ENCODE measurements around the gene MTRR.

MTRR gene

GRCh38 chr5:7878381-7878873, 9.5 kb downstream of the MTRR start:
- H3K9ac ChIP-seq (ENCODE audit: low read length): 0 out of 2 replicates have a peak overlapping the region, but pooled peaks have one; percentile 13
- no peaks in the 10 kb centered on the region for H3K27me3 ChIP-seq (ENCODE audit: low read depth, low read length)
- TF ChIP-seq CTCF (IDR thresholded peaks at IDR 0.05; ENCODE audit: low read depth, low read length) (no peak), EZH2phosphoT487 (IDR thresholded peaks at IDR 0.05; ENCODE audit: low read depth) (no peak)
- peaks cover 57% of the 10 kb centered on the region for H3K79me2 ChIP-seq (ENCODE audit: low read length)
- H4K20me1 ChIP-seq (ENCODE audit: insufficient read depth, low read length): peaks cover 64% of the 10 kb centered on the region
- H3K4me1 ChIP-seq (ENCODE audit: low read length): peaks cover 45% of the 10 kb centered on the region
- peak overlapping the region; percentile 81 for H3K4me2 ChIP-seq (ENCODE audit: low read length)
- H3K4me3 ChIP-seq (ENCODE audit: low read length): peak overlapping the region; percentile 56
- H2AFZ ChIP-seq (ENCODE audit: low read depth, low read length): no peak overlapping the region
- no peaks in the 10 kb centered on the region for H3K9me3 ChIP-seq (ENCODE audit: insufficient read depth, low read length)
- peak overlapping the region; percentile 77 for H3K27ac ChIP-seq (ENCODE audit: low read length)
- peaks cover 75% of the 10 kb centered on the region for H3K36me3 ChIP-seq (replicated peaks; ENCODE audit: low read depth, low read length)

- Histone ChIP-seq H2AFZ (ENCODE audit: low read depth, low read length) (no peak overlapping the region), H3K4me2 (ENCODE audit: low read length) (no peak overlapping the region), H3K27me3 (ENCODE audit: low read depth, low read length) (no peaks in the 10 kb centered on the region), H3K9me3 (ENCODE audit: insufficient read depth, low read length) (no peaks in the 10 kb centered on the region), H3K36me3 (replicated peaks; ENCODE audit: low read depth, low read length) (peaks cover 60% of the 10 kb centered on the region), H4K20me1 (ENCODE audit: insufficient read depth, low read length) (peaks cover 55% of the 10 kb centered on the region), H3K9ac (ENCODE audit: low read length) (no peak overlapping the region), H3K27ac (ENCODE audit: low read length) (no peak overlapping the region), H3K4me1 (ENCODE audit: low read length) (peaks cover 37% of the 10 kb centered on the region), H3K4me3 (ENCODE audit: low read length) (no peak overlapping the region), H3K79me2 (ENCODE audit: low read length) (peaks cover 36% of the 10 kb centered on the region)
- TF ChIP-seq CTCF (IDR thresholded peaks at IDR 0.05; ENCODE audit: low read depth, low read length) (no peak), EZH2phosphoT487 (IDR thresholded peaks at IDR 0.05; ENCODE audit: low read depth) (no peak)
Observed at GRCh38 chr5:7881091-7881490, 12.1 kb downstream of the MTRR start.

GRCh38 chr5:7881816-7882215, 12.9 kb downstream of the MTRR start:
- no peak overlapping the region for H3K4me3 ChIP-seq (ENCODE audit: low read length)
- no peak overlapping the region for H3K27ac ChIP-seq (ENCODE audit: low read length)
- H3K9ac ChIP-seq (ENCODE audit: low read length): no peak overlapping the region
- peaks cover 29% of the 10 kb centered on the region for H3K4me1 ChIP-seq (ENCODE audit: low read length)
- peaks cover 32% of the 10 kb centered on the region for H3K79me2 ChIP-seq (ENCODE audit: low read length)
- TF ChIP-seq CTCF (IDR thresholded peaks at IDR 0.05; ENCODE audit: low read depth, low read length): no peak
- TF ChIP-seq EZH2phosphoT487 (IDR thresholded peaks at IDR 0.05; ENCODE audit: low read depth): no peak
- peaks cover 57% of the 10 kb centered on the region for H3K36me3 ChIP-seq (replicated peaks; ENCODE audit: low read depth, low read length)
- H3K9me3 ChIP-seq (ENCODE audit: insufficient read depth, low read length): no peaks in the 10 kb centered on the region
- H3K4me2 ChIP-seq (ENCODE audit: low read length): no peak overlapping the region
- H4K20me1 ChIP-seq (ENCODE audit: insufficient read depth, low read length): peaks cover 49% of the 10 kb centered on the region
- no peaks in the 10 kb centered on the region for H3K27me3 ChIP-seq (ENCODE audit: low read depth, low read length)
- H2AFZ ChIP-seq (ENCODE audit: low read depth, low read length): no peak overlapping the region

- Histone ChIP-seq H3K4me3 (ENCODE audit: low read length) (no peak overlapping the region), H2AFZ (ENCODE audit: low read depth, low read length) (no peak overlapping the region), H3K9ac (ENCODE audit: low read length) (no peak overlapping the region), H3K27me3 (ENCODE audit: low read depth, low read length) (no peaks in the 10 kb centered on the region), H3K79me2 (ENCODE audit: low read length) (peaks cover 28% of the 10 kb centered on the region), H3K4me1 (ENCODE audit: low read length) (peaks cover 18% of the 10 kb centered on the region), H3K4me2 (ENCODE audit: low read length) (no peak overlapping the region), H3K27ac (ENCODE audit: low read length) (no peak overlapping the region), H4K20me1 (ENCODE audit: insufficient read depth, low read length) (peaks cover 39% of the 10 kb centered on the region), H3K9me3 (ENCODE audit: insufficient read depth, low read length) (no peaks in the 10 kb centered on the region), H3K36me3 (replicated peaks; ENCODE audit: low read depth, low read length) (peaks cover 55% of the 10 kb centered on the region)
- TF ChIP-seq CTCF (IDR thresholded peaks at IDR 0.05; ENCODE audit: low read depth, low read length) (no peak), EZH2phosphoT487 (IDR thresholded peaks at IDR 0.05; ENCODE audit: low read depth) (no peak)
Observed at GRCh38 chr5:7882926-7883325, 14.0 kb downstream of the MTRR start.

Data from OCI-LY3 (cell line).